GM21390 (cell line): Measurements from ENCODE around the gene TTYH2.
A peak's percentile ranks its signal among the peaks of the same experiment; 100 is the strongest.
"Not testable (repeated sequence)": the region's sequence is repeated elsewhere in the genome, so short reads cannot be mapped to it uniquely, and the experiment has no call there.

Experiments used
- ATAC-seq: cut with Tn5 transposase; IDR thresholded peaks from one replicate; pipeline ENCODE4 v1.9.1; 2021; ENCODE audit not compliant: unreplicated experiment

TTYH2 gene

GRCh38 chr17:74259667-74260524, 46.5 kb downstream of the TTYH2 start:
- no peak for ATAC-seq

DNA sequence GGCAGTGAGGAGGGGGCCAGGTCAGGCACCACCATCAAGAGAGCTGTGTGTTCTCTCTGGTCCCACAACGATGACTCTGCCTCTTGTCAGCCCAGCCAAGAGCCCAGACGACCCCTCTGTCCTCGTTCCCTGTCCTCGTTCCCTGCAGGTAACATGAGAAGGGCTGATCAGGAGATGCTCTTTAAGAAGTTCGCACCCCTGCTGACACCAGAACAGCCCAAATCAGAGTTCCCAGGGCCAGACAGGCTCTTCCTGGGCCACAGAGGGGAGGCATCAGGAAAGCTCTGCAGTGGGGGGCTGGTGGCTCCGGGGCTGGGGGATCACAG, 47.1 kb downstream of the TTYH2 start:
- ATAC-seq, result no peak

- no peak for ATAC-seq
Observed at GRCh38 chr17:74262601-74263000, 49.2 kb downstream of the TTYH2 start.

DNA sequence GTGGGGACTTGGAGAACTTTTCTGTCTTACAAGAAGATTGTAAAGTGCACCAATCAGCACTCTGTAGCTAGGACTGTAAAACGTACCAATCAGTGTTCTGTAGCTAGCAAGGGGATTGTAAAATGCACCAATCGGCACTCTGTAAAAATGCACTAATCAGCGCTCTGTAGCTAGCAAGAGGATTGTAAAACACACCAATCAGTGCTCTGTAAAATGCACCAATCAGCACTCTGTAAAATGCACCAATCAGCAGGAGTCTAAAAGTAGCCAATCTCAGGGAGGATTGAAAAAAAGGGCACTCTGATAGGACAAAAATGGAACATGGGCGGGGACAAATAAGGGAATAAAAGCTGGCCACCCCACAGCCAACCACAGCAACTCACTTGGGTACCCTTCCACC, 53.7 kb downstream of the TTYH2 start:
- not testable (repeated sequence) for ATAC-seq

- no peak for ATAC-seq
Observed at GRCh38 chr17:74267579-74267978, 54.2 kb downstream of the TTYH2 start.

GRCh38 chr17:74267987-74268499, 54.7 kb downstream of the TTYH2 start:
- ATAC-seq, result no peak

- ATAC-seq, result no peak
Observed at GRCh38 chr17:74268558-74268957, 55.2 kb downstream of the TTYH2 start.

GRCh38 chr17:74270333-74270732, 57.0 kb downstream of the TTYH2 start:
- ATAC-seq, result no peak

GRCh38 chr17:74271281-74271680, 57.9 kb downstream of the TTYH2 start:
- ATAC-seq, result no peak

DNA sequence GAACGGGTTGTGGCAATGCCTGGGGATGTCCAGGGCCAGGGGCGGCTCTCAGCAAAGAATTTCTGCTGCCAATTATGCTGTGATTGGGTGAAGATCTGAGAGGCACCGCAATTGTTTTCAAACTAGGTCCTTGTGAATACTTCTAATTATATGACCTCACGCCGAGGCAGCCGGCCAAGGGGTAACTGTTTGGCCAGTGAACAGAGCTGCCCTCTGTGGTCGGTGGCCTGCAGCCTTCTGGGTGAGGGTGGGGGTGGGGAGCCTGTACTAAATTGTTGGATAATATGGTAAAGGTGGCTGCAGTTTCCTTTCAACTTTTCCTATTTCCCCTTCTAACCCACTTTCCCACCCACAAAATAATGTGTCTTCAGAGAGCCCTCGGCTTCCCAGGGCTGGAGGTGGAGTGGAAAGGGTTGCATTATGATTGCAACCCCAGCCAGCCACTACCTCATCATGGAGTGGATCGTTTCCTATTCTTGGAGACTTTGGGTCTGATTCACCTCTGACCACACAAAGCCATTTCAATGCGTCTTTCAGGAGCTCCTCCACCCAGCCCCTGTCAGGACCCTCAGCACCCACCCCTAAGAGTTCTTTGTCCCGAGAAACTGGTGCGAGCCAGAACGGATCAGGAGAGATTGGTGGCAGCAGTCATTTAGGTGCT, 58.7 kb downstream of the TTYH2 start:
- ATAC-seq, result no peak

GRCh38 chr17:74272731-74273201, 59.4 kb downstream of the TTYH2 start:
- no peak for ATAC-seq

DNA sequence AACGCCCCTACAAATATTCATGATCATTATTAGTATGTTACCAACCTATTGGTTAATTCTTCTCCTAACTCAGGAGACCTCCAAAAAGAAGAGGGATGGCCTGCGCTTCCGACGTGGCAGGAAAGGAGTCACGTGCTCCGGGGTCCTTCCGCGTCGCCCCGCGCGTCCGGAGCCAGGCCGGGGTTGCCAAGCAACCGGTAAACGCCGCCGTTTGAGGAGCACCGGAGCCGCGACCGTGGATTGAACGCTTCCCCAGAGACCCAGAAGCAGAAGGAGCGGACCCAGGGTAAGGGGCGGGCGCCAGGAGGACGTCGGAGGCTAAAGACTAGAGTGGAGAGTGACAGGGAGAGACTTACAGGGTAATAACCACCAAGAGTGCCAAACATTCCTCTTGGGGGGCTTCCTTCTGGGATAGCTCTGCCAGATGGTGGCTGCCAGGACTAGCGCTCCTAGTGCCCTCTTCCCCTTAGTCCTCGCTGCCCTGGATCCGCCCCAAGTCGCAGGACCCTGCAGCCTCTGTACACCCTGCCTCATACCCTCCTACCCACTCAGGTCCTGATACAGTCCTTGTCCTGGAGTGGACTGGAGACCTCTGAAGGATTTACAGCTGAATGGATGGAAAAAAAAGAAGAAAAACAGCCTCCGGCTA, 60.8 kb downstream of the TTYH2 start, which contains the start of gene DNAI2:
DNAI2 (plus strand) TSS at position 175 of the 649 bp plus-strand sequence. CDS start 7,584 bp downstream, outside the sequence.
- no peak for ATAC-seq

DNA sequence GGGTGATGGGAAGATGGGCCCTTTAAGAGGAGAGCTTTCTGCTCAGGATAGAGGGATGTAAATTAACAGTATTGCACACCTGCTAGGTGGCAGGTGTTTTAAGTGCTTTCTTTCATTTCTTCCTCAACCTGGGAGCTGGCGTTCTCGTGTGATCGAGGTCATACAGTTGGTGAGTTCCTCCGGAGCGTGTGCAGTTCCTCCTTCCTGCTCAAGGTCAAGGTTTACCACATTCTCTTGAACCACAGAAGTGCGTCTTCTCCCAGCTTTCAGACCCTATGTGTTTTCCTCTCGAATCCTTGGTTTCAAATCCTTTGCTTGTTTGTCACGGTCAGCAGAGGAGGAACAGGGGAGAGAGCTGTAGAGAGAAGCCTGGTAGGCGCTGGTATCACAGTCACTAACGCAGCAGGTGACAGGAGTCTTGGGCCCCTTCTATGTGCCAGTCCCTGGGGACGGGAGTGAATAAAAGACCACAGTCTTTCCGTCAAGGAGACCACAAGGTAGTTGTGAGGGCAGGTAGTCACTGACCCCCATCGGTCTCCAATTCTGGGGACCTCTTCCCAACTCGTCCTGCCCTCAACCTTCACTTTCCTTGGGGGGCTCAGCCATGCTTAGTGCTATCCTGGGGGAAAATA, 61.5 kb downstream of the TTYH2 start:
- ATAC-seq, result no peak

DNA sequence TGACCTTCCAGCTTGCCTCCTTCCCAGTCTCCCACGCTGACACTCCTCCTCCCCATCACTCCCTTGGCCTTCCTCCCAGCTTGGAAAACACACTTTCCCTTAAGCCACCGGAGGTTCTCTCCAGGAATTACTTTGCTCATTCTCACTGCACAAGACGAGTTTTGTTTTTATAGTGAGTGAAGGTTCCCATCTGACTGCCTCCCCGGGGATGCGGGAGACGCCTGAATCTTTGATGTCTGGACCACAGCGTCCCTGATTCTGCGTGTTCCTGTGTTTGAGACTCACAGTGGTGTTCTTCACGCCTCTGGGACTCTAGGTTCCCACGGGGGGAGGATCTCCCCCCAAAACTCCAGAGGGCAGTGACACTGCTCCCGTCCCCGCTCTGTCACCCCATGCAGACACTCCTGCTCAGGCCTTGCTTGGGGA, 62.7 kb downstream of the TTYH2 start:
- ATAC-seq, result no peak

GRCh38 chr17:74276541-74277009, 63.2 kb downstream of the TTYH2 start:
- no peak for ATAC-seq

GRCh38 chr17:74277935-74278334, 64.6 kb downstream of the TTYH2 start:
- ATAC-seq, result no peak

- ATAC-seq, result not testable (repeated sequence)
Observed at GRCh38 chr17:74279617-74280016, 66.2 kb downstream of the TTYH2 start.

- peak; percentile 57 for ATAC-seq
Observed at GRCh38 chr17:74280093-74280513, 66.7 kb downstream of the TTYH2 start.

GRCh38 chr17:74281799-74282198, 68.4 kb downstream of the TTYH2 start:
- no peak for ATAC-seq

- ATAC-seq, result not testable (repeated sequence)
Observed at GRCh38 chr17:74282274-74282586, 68.9 kb downstream of the TTYH2 start.
